Measurements from ENCODE around the gene MANEAL.

- TF ChIP-seq CTCF (IDR thresholded peaks at IDR 0.05) (no peak), NFE2L1 (CRISPR knock-in tag; IDR thresholded peaks at IDR 0.05) (no peak), KAT7 (CRISPR knock-in tag; IDR thresholded peaks at IDR 0.05; ENCODE audit: borderline replicate concordance) (no peak), ATF1 (CRISPR knock-in tag; IDR thresholded peaks at IDR 0.05) (no peak), MAX (CRISPR knock-in tag; IDR thresholded peaks at IDR 0.05) (no peak), SMAD4 (CRISPR knock-in tag; IDR thresholded peaks at IDR 0.05) (no peak)
These were observed 38.4 kb upstream of the MANEAL start for GRCh38 chr1:37755290-37755689.
